Endothelial cell of umbilical vein (primary cell): Measurements from ENCODE around the gene ACAD10.

Experiments used
- EZH2 ChIP-seq: IDR thresholded peaks from 2 replicates; pipeline ENCODE4 v1.6.1; 2012; ENCODE audit warnings: borderline replicate concordance, low read depth, mild to moderate bottlenecking, moderate library complexity, low read length, inconsistent platforms; ENCODE audit not compliant: severe bottlenecking
- GATA2 ChIP-seq: IDR thresholded peaks from 2 replicates; pipeline ENCODE4 v1.7.0; 2011; ENCODE audit warnings: low read depth, mild to moderate bottlenecking, moderate library complexity, mixed read lengths, low read length; ENCODE audit not compliant: insufficient read length, insufficient read depth
- JUN ChIP-seq: IDR thresholded peaks from 2 replicates; pipeline ENCODE4 v1.6.1; 2011; ENCODE audit warnings: borderline replicate concordance, low read depth; ENCODE audit not compliant: insufficient read length, insufficient read depth
- MYC ChIP-seq: IDR thresholded peaks from one replicate; pipeline ENCODE4 v1.6.1; 2011; ENCODE audit warnings: mild to moderate bottlenecking, low read depth, low read length
- POLR2A ChIP-seq: IDR thresholded peaks from 2 replicates; pipeline ENCODE4 v1.6.1; 2012; ENCODE audit warnings: low read depth, mild to moderate bottlenecking, control low read depth, low read length
- POLR2AphosphoS5 ChIP-seq: IDR thresholded peaks from 2 replicates; pipeline ENCODE4 v1.6.1; 2012; ENCODE audit warnings: low read depth, mild to moderate bottlenecking, control low read depth, low read length, moderate library complexity; ENCODE audit not compliant: insufficient read depth
- TF ChIP-seq, protein P1 (sequence below), 2 donors: IDR thresholded peaks; 1 replicate in 1 of 2; 2 replicates in 1 of 2; pipeline ENCODE4 v1.5.1; 2011; ENCODE audit warnings: low read length in 2 of 2, mild to moderate bottlenecking in 2 of 2, moderate library complexity in 2 of 2, control low read depth in 1 of 2, inconsistent platforms in 1 of 2, low read depth in 1 of 2; ENCODE audit not compliant: insufficient read depth in 1 of 2; ENCODE audit errors: extremely low read depth in 1 of 2
- TF ChIP-seq, protein P2 (sequence below): IDR thresholded peaks from 2 replicates; pipeline ENCODE4 v1.6.1; 2011; ENCODE audit not compliant: insufficient read depth, insufficient read length

DNA sequence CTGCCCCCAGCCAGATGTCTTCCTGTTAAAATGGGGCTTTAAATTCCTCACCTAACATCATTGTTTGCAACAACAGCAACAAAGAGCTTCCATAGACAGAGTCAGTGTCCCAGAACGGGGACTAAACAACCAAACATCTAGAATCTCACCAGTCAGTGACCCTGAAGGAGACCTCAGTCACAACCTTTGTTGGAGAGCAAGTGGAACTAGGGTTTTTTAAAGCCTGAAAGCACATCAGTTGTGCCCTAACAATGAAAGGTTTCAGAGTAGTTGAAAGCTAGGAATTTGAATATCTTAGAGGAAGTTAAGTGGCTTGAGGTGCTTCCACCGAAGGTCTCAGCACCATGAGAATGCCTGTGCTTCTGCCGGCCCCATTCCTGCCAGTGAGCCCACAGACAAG lies 75.9 kb downstream of the ACAD10 start:
- TF ChIP-seq, protein P1, sequence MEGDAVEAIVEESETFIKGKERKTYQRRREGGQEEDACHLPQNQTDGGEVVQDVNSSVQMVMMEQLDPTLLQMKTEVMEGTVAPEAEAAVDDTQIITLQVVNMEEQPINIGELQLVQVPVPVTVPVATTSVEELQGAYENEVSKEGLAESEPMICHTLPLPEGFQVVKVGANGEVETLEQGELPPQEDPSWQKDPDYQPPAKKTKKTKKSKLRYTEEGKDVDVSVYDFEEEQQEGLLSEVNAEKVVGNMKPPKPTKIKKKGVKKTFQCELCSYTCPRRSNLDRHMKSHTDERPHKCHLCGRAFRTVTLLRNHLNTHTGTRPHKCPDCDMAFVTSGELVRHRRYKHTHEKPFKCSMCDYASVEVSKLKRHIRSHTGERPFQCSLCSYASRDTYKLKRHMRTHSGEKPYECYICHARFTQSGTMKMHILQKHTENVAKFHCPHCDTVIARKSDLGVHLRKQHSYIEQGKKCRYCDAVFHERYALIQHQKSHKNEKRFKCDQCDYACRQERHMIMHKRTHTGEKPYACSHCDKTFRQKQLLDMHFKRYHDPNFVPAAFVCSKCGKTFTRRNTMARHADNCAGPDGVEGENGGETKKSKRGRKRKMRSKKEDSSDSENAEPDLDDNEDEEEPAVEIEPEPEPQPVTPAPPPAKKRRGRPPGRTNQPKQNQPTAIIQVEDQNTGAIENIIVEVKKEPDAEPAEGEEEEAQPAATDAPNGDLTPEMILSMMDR (IDR thresholded peaks at IDR 0.05; ENCODE audit: extremely low read depth in 1 of 2, insufficient read depth in 1 of 2, low read depth in 1 of 2, low read length in 2 of 2), result no peak
- TF ChIP-seq POLR2A, result no peak
- TF ChIP-seq EZH2, result no peak
- TF ChIP-seq, protein P2, sequence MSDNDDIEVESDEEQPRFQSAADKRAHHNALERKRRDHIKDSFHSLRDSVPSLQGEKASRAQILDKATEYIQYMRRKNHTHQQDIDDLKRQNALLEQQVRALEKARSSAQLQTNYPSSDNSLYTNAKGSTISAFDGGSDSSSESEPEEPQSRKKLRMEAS, result no peak
- no peak for TF ChIP-seq POLR2AphosphoS5
- no peak for TF ChIP-seq MYC
- no peak for TF ChIP-seq JUN
- no peak for TF ChIP-seq GATA2
